Activated CD4-positive, alpha-beta T cell treated with anti-CD3 and anti-CD28 coated beads, Interleukin-2, amount 50 U/mL, for 1 hour (primary cell): Measurements from ENCODE around the gene NELFCD.
"Not testable (repeated sequence)": the region's sequence is repeated elsewhere in the genome, so short reads cannot be mapped to it uniquely, and the experiment has no call there.

Experiments
- DNase-seq: peaks from one replicate; pipeline ENCODE4 v3.0.0-alpha.2; 2020

The NELFCD gene, protein sequence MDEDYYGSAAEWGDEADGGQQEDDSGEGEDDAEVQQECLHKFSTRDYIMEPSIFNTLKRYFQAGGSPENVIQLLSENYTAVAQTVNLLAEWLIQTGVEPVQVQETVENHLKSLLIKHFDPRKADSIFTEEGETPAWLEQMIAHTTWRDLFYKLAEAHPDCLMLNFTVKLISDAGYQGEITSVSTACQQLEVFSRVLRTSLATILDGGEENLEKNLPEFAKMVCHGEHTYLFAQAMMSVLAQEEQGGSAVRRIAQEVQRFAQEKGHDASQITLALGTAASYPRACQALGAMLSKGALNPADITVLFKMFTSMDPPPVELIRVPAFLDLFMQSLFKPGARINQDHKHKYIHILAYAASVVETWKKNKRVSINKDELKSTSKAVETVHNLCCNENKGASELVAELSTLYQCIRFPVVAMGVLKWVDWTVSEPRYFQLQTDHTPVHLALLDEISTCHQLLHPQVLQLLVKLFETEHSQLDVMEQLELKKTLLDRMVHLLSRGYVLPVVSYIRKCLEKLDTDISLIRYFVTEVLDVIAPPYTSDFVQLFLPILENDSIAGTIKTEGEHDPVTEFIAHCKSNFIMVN

DNA sequence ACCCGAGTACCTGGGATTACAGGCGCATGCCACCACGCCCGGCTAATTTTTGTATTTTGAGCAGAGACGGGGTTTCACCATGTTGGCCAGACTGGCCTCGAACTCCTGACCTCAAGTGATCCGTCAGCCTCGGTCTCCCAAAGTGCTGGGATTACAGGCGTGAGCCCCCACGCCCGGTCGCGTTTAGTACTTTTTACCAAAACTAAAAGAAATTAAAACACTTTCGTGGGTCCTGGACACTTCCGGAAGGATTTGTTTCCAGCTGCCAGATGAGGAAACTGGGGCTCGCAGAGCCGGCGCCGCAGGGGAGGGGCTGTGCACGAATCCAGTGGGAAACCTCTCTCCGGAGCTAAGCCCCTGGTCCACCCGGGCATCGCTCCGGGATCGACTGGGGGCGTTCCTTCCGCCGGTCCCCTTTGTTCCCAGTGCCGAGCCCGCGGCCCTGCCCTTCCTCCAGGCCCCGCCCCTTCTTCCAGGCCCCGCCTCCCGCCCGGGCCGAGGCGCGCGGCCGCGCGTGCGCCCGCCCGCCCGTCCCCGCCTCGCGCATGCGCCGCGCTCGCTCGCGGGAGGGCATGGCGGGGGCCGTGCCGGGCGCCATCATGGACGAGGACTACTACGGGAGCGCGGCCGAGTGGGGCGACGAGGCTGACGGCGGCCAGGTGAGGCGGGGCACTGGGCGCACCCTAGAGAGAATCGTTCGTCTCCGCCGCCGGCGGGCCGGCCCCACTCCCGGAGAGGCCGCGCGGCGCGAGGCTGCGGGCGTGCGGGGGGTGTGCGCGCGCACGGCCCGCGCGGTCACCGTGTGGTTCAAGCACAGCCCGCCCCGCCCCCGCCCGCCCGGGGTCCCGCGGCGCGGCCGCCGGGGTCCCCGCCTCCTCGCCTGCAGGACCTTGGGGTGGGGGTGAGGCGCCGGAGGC is at the start of gene NELFCD:
Gene NELFCD, plus strand, starts transcription at position 546 of the 917 bp plus-strand sequence. Its CDS starts 54 bp downstream, at position 600.
- peak; percentile 88 for DNase-seq

DNA sequence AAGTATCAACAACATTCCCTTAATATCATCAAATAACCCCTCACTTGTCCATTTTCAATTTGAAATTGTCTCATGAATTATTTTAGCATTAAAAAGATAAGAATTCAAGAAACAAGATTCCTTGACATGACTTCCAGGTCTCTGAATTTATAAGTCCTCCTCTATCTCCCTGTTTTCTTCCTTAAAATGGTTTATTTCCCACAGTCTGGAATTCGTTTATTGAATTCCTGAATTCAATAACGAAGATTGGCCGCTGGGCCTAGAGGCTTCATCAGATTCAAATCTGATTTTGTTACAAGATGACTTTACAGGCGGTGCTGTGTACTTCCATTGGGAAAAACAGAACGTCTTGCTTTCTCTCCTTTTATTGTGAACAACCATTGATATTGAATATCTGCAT is 48.9 kb upstream of the NELFCD start:
- no peak for DNase-seq

DNA sequence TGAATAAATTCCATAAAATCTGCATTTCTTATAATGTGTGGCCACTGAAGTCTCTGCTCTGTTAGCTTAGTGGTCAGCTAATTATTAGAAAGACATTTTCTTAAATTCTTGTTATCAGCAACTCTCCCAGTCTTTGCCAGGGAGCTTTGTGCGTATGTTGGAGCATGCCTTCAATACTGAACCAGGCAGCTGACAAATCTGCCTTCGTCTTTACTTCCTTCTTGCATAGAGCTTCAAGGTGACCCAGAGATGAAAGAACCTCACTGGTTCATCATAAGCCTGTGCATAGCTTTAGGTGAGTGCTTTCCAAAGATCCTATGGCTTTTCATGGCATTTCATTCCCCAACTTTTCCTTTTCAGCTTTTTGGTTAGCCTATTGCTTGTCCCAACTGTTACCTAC is 43.0 kb upstream of the NELFCD start:
- DNase-seq, result no peak

DNA sequence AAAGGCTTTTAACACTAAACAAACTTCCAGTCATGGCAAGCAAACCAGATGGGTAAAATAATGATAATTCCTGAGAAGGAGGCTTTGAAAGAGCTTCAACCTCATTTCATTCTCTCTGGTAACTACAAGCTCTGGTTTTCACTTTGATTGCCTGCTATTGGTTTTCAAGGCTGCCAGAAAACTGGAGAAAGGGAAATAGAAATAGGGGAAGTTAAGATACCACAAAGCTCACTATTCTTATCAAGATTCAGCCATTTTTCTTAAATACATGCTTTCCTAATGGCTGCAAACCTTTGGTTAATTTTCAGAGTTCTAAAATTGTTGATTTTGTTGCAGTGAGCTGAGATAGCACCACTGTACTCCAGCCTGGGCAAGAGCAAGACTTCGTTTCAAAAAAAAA is 42.5 kb upstream of the NELFCD start:
- DNase-seq, result no peak

DNA sequence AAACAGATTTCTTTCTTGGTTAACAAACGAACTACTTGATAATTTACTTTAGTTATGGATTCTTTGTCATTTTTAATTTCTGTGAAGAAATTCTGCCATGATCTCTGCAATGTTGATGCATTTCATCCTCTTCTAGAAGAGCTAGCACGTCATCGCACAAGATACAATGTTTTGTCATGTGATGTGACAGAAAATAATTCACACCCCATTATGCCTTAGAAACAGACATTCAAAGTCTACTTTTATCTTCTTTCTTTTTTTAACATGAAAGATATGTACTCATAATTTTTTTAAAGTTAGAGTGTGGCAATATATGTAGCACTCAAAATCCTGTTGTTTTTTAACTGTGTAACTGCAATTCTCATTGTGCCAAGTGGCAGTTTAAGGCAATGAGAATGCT is 39.6 kb upstream of the NELFCD start:
- no peak for DNase-seq

DNA sequence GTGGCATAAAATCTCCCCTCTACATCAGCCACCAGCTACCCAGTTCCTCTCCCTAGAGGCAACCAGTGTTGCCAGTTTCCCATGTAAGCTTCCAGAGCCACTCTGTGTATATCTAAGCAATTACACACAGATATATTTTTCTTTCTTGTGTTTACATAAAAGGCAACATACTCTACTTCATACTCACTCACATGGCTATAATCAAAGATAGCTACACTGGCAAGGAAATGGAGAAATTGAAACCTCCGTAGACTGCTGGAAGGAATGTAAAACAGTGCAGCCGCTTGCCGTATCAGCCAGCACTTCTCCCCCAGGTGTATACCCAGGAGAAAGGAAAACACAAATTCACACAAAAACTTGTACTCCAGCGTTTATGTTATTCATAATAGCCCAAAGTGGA is 38.5 kb upstream of the NELFCD start:
- no peak for DNase-seq

DNA sequence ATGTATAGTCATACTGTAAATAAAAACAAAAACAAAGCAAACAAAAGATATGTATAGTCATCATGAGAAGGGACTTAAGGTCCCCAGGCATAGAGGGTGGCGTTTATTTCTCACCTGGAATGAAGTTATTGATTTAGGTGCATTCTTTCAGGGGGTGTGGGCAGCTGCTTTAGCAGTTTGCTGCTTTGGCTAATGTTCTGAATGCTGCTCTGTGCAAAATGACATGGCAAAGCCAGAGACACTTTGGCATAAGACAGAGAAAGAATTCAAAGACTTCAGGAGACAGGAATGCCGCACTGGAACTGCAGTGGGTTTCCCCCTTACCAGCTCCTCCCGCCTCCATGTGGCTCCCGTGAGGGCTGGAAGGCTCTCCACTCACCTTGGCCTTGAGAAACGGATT is 36.4 kb upstream of the NELFCD start:
- no peak for DNase-seq

DNA sequence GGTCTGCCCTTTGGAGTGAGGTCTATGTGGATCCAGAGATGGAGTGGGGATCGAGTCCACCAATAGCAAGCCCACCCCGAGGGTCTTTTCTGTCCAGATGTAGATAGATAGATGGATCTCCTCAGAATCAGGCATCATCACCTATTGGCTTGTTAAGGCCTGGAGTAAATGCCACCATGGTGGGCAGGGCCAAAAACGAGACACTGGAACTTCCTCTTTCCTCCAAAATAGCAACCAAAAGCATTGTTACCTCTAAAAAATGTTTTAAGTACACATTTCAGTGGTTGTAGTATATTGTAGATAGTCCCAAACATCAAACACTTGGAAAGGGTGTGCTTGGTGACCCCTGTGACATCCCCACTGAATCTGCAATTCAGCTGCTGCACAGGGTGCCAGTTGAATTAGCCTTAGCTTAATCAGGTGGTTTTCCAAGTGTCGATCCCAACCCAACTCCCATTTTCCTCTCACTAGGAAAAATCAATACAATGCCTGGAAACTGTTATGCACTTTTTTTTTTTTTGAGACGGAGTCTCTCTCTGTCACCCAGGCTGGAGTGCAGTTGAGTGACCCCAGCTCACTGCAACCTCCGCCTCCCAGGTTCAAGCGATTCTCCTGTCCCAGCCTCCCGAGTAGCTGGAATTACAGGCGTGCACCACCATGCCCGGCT is 35.0 kb upstream of the NELFCD start:
- no peak for DNase-seq

DNA sequence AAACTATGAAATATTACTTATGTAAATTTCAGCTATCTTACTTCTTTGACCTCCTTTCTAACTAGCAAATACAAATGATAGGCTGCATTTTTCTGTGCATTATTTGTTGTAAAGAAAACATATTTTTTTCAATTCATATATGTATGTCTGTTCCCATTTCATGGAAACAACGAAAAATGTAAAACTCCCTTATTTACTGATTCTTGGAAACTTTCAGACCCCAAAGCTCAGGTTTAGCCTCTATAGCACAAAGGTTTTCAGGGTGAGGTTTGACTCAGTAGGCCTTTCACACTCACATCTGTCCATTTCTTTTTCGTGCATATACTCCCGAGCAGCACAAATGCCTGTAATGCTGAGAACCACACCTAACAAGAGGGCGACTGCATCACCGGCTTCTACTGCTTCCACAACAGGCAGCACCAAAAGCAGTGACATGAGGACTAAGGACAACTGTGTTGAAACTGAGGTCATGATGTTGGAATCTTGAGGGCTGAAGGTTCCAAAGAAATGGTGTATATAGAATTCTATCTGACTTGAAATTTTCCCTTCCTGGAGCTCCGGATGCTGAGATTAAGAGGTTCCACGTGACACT is 33.2 kb upstream of the NELFCD start:
- DNase-seq, result not testable (repeated sequence)

DNA sequence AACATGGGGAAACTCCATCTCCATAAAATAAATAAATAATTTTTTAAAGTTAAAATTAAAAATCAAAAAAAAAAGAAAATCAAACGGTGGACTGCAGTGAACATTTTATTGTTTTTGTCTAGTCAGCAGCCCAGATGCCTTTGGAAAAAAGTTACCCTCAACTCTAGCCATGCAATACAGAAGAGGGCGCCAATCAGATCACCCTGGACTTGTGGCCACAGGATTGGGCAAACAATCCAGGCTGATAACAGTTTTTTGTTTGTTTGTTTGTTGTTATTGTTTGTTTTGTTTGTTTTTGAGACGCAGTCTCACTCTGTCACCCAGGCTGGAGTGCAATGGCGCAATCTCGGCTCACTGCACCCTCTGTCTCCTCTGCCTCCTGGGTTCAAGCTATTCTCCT is 30.5 kb upstream of the NELFCD start:
- no peak for DNase-seq

DNA sequence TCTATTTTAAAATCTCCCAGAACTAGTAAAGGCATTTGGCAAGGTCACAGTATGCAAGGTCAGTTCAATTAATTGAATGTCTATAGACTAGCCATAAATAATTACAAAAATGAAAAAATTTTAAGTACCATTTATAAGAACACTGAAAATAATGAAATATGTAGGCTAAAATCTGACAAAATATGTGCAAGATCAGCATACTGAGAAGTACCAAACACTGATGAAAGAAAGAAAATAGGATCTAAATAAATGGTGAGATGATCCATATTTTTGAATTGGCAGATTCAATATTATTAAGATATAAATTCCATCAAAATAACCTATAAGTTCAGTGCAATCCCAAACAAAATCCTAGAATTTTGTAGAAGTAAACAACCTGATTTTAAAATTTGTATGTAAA is 28.0 kb upstream of the NELFCD start:
- DNase-seq, result no peak

DNA sequence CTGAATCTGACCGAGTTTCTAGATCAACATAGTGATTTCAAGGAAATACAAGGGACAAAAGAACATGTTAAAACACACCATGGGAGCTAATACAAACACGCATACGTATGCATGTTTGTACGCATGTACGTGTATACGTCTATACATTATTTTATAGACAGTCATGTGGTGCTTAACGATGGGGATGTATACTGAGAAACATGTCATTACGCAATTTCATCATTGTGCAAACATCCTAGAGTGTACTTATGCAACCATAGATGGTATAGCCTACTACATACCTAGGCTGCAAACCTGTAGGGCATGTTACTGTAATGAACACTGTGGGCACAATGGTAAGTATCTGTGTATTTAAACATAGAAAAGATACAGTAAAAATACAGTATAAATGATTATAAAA is 25.0 kb upstream of the NELFCD start:
- no peak for DNase-seq

DNA sequence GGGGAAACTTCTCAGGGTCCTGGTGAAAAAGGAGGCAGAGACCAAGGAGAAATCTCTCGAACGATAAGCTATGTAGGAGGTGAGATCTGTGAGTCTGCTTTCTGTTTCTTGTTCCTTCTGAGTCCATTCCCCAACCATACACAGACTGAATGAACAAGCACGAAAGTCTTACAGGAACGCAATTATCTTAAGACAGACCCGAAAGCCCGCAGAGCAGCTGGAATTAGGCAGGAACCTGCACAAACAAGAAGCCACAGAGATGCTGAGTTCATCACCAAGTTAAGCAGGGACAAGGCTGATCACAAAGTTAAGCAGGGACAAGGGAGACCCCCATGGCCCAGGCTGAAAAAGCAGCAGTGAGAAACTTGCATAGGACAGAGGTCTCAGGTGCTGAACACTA is 21.4 kb upstream of the NELFCD start:
- DNase-seq, result no peak

DNA sequence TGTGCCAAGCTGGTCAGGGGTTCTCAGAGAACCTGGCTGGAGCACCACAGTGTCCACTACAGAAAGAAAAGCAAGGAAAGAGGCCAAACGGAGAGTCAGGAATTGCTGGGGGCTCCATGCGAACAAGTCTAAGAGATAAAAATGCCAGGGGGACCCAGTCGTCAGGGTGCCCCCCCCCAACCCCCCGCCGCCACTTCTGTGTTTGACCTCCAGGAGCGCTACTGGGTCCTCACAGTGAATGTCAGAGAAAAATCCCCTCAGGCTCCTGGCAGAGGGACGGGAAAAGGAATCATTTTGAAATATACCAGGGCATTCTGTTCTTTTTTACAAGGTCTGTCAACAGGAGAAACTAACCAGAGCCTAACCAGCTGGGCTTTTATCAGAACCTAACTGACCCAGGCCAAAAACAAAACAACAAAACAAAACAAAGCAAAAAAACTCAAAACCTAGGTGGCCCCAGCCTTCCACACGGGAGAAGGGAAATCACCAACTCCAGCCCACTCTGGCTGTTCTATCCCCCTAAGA is 17.9 kb upstream of the NELFCD start:
- DNase-seq, result no peak

DNA sequence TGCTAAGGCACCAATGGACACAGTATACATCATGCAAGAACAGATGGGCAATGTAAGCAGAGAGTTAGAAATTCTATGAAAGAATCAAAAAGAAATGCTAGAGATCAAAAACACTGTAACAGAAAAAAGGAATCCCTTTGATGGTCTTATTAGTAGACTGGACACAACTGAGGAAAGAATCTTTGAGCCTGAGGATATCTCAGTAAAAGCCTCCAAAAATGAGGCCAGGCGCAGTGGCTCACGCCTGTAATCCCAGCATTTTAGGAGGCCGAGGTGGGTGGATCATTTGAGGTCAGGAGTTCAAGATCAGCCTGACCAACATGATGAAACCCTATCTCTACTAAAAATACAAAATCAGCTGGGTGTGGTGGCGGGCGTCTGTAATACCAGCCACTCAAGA is 17.1 kb upstream of the NELFCD start:
- DNase-seq, result not testable (repeated sequence)

DNA sequence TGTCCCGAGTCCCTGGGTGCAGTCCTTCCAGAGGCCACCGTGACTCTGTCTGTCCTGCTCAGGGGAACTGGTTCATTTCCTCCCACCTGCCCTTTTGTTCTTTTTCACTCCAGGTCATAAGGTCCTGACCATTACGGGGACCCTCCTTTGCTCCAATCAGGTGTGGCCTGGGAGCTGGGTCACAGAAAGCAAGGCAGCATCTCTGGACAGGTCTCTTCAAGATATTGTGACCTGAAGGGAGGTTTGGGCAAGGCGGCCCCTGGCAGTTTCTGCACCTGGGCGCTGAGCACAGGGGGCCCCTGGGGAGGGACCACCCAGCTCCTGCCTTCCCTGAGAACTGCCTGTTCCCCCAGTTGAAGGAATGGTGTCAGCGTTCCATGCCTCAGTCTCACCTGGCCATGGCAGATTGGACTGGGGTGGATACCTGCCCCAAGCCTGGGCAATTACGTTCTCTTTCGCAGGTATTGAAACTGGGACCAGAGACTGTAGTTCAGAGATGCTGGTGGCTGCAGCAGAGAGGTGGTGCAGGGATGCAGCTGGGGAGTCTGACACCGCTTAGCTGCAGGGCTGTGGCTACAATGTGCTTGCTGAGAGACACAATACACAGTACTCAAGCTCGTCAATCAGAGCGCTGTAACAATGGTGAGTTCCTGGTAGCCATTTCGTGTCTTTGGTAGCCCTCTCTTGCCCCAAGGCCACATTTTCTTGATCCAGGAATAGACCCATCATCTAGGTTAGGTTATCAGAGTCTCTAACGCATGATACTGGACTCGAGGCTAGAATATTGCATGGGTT is 15.6 kb upstream of the NELFCD start:
- no peak for DNase-seq

DNA sequence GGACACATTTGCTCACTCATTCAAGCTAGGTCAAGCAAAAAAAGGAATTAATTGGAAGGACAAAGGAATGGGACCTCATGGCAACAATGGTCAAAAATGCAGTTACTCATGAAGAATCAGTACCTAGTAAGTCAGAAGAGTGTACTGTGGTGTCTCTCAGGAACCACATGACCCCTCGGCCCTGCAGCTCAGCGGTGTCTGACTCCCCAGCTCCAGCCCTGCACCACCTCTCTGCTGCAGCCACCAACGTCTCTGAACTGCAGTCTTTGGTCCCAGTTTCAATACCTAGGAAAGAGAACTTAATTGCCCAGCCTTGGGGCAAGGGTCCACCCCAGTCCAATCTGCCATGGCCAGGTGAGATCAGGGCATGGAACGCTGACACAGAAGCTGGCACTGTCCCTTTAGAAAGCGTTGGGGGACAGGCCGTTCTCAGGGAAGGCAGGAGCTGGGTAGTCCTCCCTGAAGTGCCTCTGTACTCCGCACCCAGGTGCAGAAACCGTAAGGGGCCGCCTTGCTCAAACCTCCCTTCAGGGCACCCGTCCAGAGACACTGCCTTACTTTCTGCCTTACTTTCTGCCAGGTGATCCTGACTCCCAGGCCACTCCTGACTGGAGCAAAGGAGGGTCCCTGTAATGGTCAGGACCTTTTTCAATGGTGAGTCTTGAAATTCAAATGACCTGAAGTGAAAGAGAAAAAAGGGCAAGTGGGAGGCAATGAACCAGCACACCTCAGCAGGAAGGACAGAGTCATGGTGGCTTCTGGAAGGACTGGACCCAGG is 13.2 kb upstream of the NELFCD start:
- DNase-seq, result no peak

DNA sequence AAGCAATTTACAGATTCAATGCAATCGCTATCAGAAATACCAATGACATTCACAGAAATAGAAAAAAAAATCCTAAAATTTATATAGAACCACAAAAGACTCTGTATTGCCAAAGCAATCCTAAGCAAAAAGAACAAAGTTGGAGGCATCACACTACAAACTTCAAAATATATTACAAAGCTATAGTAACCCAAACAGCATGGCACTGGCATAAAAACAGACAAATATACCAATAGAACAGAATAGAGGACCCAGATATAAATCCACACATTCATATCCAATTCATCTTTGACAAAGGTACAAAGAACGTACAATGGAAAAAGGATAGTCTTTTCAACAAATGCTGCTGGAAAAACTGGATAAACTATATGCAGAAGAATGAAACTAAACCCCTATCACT is 11.6 kb upstream of the NELFCD start:
- no peak for DNase-seq

DNA sequence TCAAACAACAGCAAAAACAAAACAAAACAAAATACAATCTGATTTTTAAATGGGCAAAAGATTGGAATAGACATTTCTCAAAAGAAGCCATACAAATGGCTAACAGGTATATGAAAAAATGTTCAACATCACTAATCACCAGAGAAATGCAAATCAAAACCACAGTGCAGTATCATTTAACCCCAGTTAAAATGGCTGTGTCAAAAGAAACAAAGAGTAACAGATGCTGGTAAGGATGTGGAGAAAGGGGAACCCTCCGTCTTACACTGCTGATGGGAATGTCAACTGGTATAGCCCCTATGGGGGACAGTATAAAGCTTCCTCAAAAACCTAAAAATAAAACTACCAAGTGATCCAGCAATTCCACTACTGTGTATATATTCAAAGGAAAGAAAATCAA is 10.9 kb upstream of the NELFCD start:
- DNase-seq, result no peak

DNA sequence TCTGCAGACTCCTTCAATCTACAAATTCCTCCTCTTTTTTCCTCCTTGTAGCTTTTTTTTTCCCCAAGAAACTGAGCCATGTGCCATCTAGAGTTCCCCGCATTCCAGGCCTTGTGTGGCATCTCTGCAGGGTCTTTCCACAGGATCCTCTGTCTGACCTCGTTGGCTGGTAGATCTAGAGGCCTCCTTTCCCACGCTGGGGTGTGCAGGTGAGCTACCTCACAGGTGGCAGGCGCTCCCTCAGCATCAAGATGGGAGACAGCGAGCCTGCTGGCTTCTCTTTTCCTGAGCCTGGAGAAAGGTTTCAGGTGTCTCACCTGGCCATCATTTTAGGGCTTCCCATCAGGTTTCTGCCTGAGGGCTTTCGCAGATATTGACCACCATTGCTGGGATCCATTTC is 9.6 kb upstream of the NELFCD start:
- no peak for DNase-seq

DNA sequence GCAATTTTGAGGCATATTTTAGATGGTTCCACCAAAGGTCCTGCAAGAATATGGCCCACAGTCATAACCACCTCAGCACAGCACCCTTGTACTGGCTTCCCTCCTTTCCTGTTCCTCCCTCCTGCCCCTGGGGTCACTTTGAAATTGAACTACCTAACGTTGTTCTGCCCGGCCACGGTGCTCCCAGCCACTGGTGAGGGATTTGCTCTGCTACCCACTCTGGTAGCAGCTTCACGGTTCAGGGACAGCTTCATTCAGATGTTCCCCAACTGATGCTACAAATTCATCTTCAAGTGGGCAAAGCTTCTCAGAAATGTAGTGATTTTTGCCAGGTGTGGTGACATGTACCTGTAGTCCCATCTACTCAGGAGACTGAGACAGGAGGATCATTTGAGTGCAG is 7.9 kb upstream of the NELFCD start:
- no peak for DNase-seq
